Measurements from ENCODE around the gene CCDC73. TPM values are rescaled to one million over a fixed set of nuclear protein-coding genes. Genes with fewer than 3 reads are reported as not detected.
"Not testable (repeated sequence)": the region's sequence is repeated elsewhere in the genome, so short reads cannot be mapped to it uniquely, and the experiment has no call there.

CCDC73 gene
- total RNA-seq, 2 donors from 2014 or later = not detected

- Histone ChIP-seq H3K9me3 (no peaks in the 10 kb centered on the region), H3K36me3 (no peaks in the 10 kb centered on the region), H3K27ac (no peak overlapping the region), H3K4me3 (no peak overlapping the region), H3K27me3 (no peaks in the 10 kb centered on the region), H3K9ac (ENCODE audit: low read depth in 2 of 2, low read length in 2 of 2) (no peak overlapping the region), H3K4me1 (no peaks in the 10 kb centered on the region)
- no peak for TF ChIP-seq CTCF (IDR thresholded peaks at IDR 0.05)
- no peak for DNase-seq
- intact Hi-C loops (cut with DNase I) = no loop called here
These were observed 20.4 kb downstream of the CCDC73 start for GRCh38 chr11:32774081-32774480.

GRCh38 chr11:32772731-32773130 lies 21.7 kb downstream of the CCDC73 start:
- H3K9me3 ChIP-seq = no peaks in the 10 kb centered on the region
- H3K27ac ChIP-seq = no peak overlapping the region
- TF ChIP-seq CTCF (IDR thresholded peaks at IDR 0.05) = no peak
- intact Hi-C loops (cut with DNase I) = no loop called here
- H3K27me3 ChIP-seq = no peaks in the 10 kb centered on the region
- no peak overlapping the region for H3K9ac ChIP-seq (ENCODE audit: low read depth in 2 of 2, low read length in 2 of 2)
- H3K36me3 ChIP-seq = no peaks in the 10 kb centered on the region
- no peak overlapping the region for H3K4me3 ChIP-seq
- no peaks in the 10 kb centered on the region for H3K4me1 ChIP-seq
- no peak for DNase-seq

- H3K27me3 ChIP-seq; H3K9ac ChIP-seq (ENCODE audit: low read depth in 2 of 2, low read length in 2 of 2); H3K4me1 ChIP-seq; intact Hi-C loops (cut with DNase I); H3K4me3 ChIP-seq; H3K27ac ChIP-seq; H3K9me3 ChIP-seq; H3K36me3 ChIP-seq; DNase-seq: not testable (repeated sequence)
These were observed 32.7 kb downstream of the CCDC73 start for GRCh38 chr11:32761774-32762173.

GRCh38 chr11:32758291-32758690 lies 36.2 kb downstream of the CCDC73 start:
- TF ChIP-seq CTCF (IDR thresholded peaks at IDR 0.05) = no peak
- intact Hi-C loops (cut with DNase I) = no loop called here
- H3K9me3 ChIP-seq = no peaks in the 10 kb centered on the region

GRCh38 chr11:32753181-32753580 lies 41.3 kb downstream of the CCDC73 start:
- H3K36me3 ChIP-seq; intact Hi-C loops (cut with DNase I); H3K27me3 ChIP-seq; H3K9me3 ChIP-seq; DNase-seq; H3K9ac ChIP-seq (ENCODE audit: low read depth in 2 of 2, low read length in 2 of 2); H3K27ac ChIP-seq; H3K4me1 ChIP-seq; H3K4me3 ChIP-seq: not testable (repeated sequence)

More at GRCh38 chr11:32758291-32758690, 36.2 kb downstream of the CCDC73 start:
- Histone ChIP-seq H3K4me1 (no peaks in the 10 kb centered on the region), H3K4me3 (no peak overlapping the region), H3K27ac (no peak overlapping the region), H3K9ac (ENCODE audit: low read depth in 2 of 2, low read length in 2 of 2) (no peak overlapping the region), H3K27me3 (no peaks in the 10 kb centered on the region), H3K36me3 (no peaks in the 10 kb centered on the region)
- no peak for DNase-seq

GRCh38 chr11:32752001-32752400 lies 42.5 kb downstream of the CCDC73 start:
- H3K4me1 ChIP-seq = no peaks in the 10 kb centered on the region
- intact Hi-C loops (cut with DNase I) = no loop called here
- H3K9ac ChIP-seq (ENCODE audit: low read depth in 2 of 2, low read length in 2 of 2) = no peak overlapping the region
- no peaks in the 10 kb centered on the region for H3K9me3 ChIP-seq
- no peak overlapping the region for H3K4me3 ChIP-seq
- no peak overlapping the region for H3K27ac ChIP-seq
- H3K36me3 ChIP-seq = no peaks in the 10 kb centered on the region
- DNase-seq = no peak
- no peaks in the 10 kb centered on the region for H3K27me3 ChIP-seq
- no peak for TF ChIP-seq CTCF (IDR thresholded peaks at IDR 0.05)

- Histone ChIP-seq H3K4me3 (no peak overlapping the region), H3K36me3 (no peaks in the 10 kb centered on the region), H3K27ac (no peak overlapping the region), H3K9ac (ENCODE audit: low read depth in 2 of 2, low read length in 2 of 2) (no peak overlapping the region), H3K9me3 (no peaks in the 10 kb centered on the region), H3K4me1 (no peaks in the 10 kb centered on the region), H3K27me3 (no peaks in the 10 kb centered on the region)
- TF ChIP-seq CTCF (IDR thresholded peaks at IDR 0.05) = no peak
- DNase-seq = no peak
- intact Hi-C loops (cut with DNase I) = no loop called here
These were observed 43.1 kb downstream of the CCDC73 start for GRCh38 chr11:32751381-32751780.

All from colonic mucosa (tissue), 4 donors.